Progenitor cell of endocrine pancreas (in vitro differentiated cells): Measurements from ENCODE around the gene GUCD1. TPM values are rescaled to one million over a fixed set of nuclear protein-coding genes. Genes with fewer than 3 reads are reported as not detected.

Source experiments
- DNase-seq: peaks from one replicate; pipeline ENCODE4 v3.0.0; 2021; ENCODE audit warnings: low spot score; ENCODE audit not compliant: unreplicated experiment
- H3K27ac Mint-ChIP-seq: 2 replicates; pipeline ENCODE4 v1.8.0; 2021; ENCODE audit warnings: mild to moderate bottlenecking, moderate library complexity, mixed read lengths
- H3K27me3 Mint-ChIP-seq: 2 replicates; pipeline ENCODE4 v1.8.0; 2021; ENCODE audit warnings: mixed read lengths
- H3K36me3 Mint-ChIP-seq: 2 replicates; pipeline ENCODE4 v1.8.0; 2022; ENCODE audit warnings: mixed read lengths; ENCODE audit not compliant: insufficient read depth
- H3K4me1 Mint-ChIP-seq: 2 replicates; pipeline ENCODE4 v1.8.0; 2021; ENCODE audit warnings: low read depth, mixed read lengths
- H3K4me3 Mint-ChIP-seq: 2 replicates; pipeline ENCODE4 v1.8.0; 2021; ENCODE audit warnings: low read depth, mild to moderate bottlenecking, moderate library complexity, mixed read lengths
- H3K9me3 Mint-ChIP-seq: 2 replicates; pipeline ENCODE4 v1.8.0; 2021; ENCODE audit warnings: low read depth, mixed read lengths
- total RNA-seq: library from RNA; stranded (reverse); gene quantifications from 2 replicates; pipeline ENCODE4 v1.2.1, GENCODE V29; 2021
- TF ChIP-seq, protein P1 (sequence below): fragments of 200-600 bp; sonication (generic); IDR thresholded peaks from one replicate; pipeline ENCODE4 v1.5.0; 2021; ENCODE audit warnings: antibody characterized with exemption, mild to moderate bottlenecking; ENCODE audit not compliant: unreplicated experiment

The GUCD1 gene
- total RNA-seq, 1 donor from 2014 or later, result 67.5 TPM

DNA sequence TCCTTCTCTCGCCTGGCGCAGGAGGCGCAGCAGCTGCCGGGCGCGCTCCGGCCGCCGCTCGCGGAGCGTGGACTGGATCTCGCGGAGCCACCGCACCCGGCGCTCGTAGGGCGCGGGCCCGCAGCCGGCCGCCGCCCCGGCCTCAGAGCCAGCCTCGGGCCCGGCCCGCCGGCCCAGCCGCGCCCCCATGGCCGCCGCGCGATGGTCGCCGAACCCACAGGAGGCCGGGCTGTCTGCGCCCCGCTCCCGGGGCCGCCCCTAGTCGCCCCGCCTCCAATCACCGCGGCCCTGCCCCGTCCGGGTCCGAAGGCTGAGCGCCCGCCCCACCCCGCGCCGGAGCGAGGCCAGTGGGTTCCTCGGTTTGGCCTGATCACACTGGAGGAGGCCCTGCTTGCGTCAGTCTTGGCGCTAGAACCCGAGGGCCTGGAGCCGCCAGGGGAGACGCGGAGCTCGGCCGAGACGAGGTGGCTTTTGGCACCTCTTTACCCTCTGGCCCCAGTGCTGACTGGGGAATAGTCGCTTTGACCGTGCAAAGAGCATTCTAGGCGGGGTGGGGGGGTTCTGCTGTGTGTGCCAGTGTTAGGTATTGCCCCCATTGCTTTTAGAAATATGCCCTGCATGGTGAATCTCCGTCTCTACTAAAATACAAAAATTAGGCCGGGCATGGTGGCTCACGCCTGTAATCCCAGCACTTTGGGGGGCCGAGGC, 38.1 kb upstream of the GUCD1 start, which contains the start of gene LRRC75B:
TSS of gene LRRC75B (minus strand) at position 223 of the 708 bp plus-strand sequence. CDS start at position 189, 34 bp downstream.
- DNase-seq, result peak; percentile 79

GRCh38 chr22:24592058-24592850, 37.3 kb upstream of the GUCD1 start:
- peak overlapping the region; percentile 86 for H3K4me3 Mint-ChIP-seq

More for the DNA sequence above, 38.1 kb upstream of the GUCD1 start, which contains the start of gene LRRC75B:
- Mint-ChIP-seq H3K4me3 (peak within 1 kb of the TSS; percentile 86), H3K27ac (peak within 1 kb of the TSS; percentile 89), H3K36me3 (no peaks in the 10 kb centered on the region), H3K4me1 (peaks cover 3% of the 10 kb centered on the region), H3K9me3 (no peaks in the 10 kb centered on the region), H3K27me3 (no peaks in the 10 kb centered on the region)
- TF ChIP-seq, protein P1, sequence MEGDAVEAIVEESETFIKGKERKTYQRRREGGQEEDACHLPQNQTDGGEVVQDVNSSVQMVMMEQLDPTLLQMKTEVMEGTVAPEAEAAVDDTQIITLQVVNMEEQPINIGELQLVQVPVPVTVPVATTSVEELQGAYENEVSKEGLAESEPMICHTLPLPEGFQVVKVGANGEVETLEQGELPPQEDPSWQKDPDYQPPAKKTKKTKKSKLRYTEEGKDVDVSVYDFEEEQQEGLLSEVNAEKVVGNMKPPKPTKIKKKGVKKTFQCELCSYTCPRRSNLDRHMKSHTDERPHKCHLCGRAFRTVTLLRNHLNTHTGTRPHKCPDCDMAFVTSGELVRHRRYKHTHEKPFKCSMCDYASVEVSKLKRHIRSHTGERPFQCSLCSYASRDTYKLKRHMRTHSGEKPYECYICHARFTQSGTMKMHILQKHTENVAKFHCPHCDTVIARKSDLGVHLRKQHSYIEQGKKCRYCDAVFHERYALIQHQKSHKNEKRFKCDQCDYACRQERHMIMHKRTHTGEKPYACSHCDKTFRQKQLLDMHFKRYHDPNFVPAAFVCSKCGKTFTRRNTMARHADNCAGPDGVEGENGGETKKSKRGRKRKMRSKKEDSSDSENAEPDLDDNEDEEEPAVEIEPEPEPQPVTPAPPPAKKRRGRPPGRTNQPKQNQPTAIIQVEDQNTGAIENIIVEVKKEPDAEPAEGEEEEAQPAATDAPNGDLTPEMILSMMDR, result no peak

DNA sequence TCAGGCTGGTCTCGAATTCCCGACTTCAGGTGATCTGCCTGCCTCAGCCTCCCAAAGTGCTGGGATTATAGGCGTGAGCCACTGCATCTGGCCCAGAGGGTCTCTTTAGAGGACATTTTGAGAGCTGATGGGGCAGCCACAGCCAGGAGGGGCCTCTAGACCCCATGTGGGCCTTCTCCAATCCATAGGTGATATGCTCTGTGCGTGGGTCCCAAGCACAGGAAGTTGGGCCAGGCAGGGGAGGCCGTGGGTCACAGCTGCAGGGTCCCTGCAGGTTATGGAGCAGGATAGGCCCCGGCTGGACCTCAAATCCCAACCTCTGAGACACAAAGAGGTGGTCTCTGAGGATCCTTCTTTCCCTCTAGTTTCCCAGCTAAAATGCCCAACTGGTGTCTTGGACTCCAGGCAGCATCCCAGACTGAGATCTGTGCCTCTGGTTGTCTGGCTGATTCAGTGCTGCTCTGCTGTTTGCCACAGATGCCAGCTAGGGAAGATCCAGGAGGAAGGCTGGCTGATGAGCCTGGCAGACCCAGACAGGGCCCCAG, 36.4 kb upstream of the GUCD1 start:
- DNase-seq, result no peak
- H3K36me3 Mint-ChIP-seq, result no peaks in the 10 kb centered on the region
- peaks cover 3% of the 10 kb centered on the region for H3K4me1 Mint-ChIP-seq
- H3K4me3 Mint-ChIP-seq, result no peak overlapping the region
- H3K27ac Mint-ChIP-seq, result no peak overlapping the region
- TF ChIP-seq, protein P1, result no peak
- H3K9me3 Mint-ChIP-seq, result no peaks in the 10 kb centered on the region
- no peaks in the 10 kb centered on the region for H3K27me3 Mint-ChIP-seq

More at GRCh38 chr22:24592058-24592850, 37.3 kb upstream of the GUCD1 start:
- Mint-ChIP-seq H3K9me3 (no peaks in the 10 kb centered on the region), H3K36me3 (no peaks in the 10 kb centered on the region), H3K4me1 (peaks cover 3% of the 10 kb centered on the region), H3K27me3 (no peaks in the 10 kb centered on the region), H3K27ac (peak overlapping the region; percentile 69)
- DNase-seq, result peak; percentile 30
- TF ChIP-seq, protein P1, result no peak

DNA sequence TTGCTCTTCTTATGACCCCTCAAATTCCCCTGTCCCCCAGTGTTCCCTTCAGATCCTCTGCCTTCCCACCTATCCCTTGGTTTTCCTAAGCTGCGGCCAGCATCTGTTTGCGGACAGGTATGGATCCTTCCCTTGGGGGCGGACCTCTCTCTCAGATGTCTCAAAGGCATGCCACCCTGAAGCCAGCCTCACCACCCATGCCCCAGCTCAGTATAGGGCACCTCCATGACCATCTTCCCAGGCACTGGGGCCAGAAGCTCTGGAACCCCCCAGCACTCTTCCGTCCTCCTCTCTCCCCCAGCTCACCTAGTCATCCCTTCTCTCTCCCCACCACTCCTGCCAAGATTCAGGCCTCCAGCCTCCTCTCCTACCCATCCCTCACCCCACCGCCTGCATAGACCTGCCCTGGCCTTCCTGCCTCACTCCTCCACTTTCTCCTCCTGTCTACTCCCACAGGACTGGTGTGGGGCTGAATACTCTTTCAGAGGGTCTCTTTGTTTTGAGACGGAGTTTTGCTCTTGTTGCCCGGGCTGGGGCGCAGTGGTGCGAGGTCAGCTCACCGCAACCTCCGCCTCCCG, 35.7 kb upstream of the GUCD1 start:
- TF ChIP-seq, protein P1, result no peak
- Mint-ChIP-seq H3K9me3 (no peaks in the 10 kb centered on the region), H3K27me3 (no peaks in the 10 kb centered on the region), H3K36me3 (no peaks in the 10 kb centered on the region), H3K27ac (no peak overlapping the region), H3K4me3 (no peak overlapping the region), H3K4me1 (peaks cover 3% of the 10 kb centered on the region)
- no peak for DNase-seq

GRCh38 chr22:24589518-24590030, 34.6 kb upstream of the GUCD1 start:
- H3K27me3 Mint-ChIP-seq, result no peaks in the 10 kb centered on the region
- H3K4me1 Mint-ChIP-seq, result peaks cover 3% of the 10 kb centered on the region
- no peaks in the 10 kb centered on the region for H3K9me3 Mint-ChIP-seq
- TF ChIP-seq, protein P1, result no peak
- H3K27ac Mint-ChIP-seq, result no peak overlapping the region
- no peaks in the 10 kb centered on the region for H3K36me3 Mint-ChIP-seq
- no peak for DNase-seq
- H3K4me3 Mint-ChIP-seq, result no peak overlapping the region
